ENCODE measurements around the gene HOXB2.
"Not testable (repeated sequence)": the region's sequence is repeated elsewhere in the genome, so short reads cannot be mapped to it uniquely, and the experiment has no call there.

HOXB2 gene

DNA sequence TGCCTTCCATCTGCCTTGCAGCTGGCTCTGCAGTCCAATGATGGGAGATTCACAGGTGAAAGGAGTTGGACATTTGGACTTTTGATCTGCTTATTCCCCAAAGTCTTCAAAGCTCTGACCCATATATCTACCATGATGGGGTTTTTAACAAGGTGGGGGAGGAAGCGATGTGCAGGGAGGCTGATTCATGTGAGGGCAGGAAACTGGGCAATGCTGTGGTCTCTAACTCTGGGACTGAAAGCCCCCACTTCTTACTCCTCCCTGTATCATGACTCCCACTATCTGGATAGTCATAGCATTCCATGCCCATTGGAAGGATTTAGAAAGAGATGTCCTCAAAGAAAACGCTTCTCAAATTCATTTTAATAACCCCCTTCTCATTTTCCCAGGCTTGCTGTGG, 30.4 kb downstream of the HOXB2 start:
- DNase-seq (ENCODE audit: low read depth) = no peak

DNA sequence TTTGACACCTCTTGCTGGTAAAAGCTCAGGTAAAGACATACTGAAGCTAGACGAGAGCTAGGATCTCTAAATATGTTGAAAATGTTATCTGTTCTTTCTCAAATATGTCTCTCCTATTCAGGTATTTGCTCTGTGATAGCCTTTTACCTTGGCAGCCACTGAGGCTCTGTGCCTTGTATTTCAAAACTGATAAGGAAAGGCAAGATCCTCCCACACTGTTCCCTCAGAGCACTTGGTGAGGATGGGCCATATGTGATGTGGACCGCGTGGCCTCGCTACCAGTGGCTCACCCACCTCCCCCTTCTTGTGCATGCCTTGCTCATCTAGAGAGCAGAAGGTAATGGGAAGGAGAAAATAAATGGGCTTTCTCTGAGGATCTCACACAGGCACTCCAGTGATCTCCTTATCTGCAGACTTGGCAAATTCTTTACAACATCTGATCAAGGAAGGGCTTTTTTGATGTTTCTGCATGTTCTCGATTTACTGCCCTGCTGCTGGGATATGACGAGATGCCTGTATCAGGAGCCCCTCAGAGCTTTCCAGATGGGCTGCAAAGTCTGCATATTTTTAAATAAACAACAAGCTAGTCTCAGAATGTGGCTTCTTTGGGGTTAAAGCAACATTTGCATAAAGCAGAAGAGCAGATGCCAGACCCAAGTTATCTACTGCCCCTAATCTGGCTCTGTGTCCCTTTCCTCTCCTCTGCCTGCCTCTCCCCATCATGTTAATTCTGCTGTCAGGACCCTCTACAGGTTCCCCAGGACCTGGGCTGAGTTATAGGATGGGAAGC, 31.0 kb downstream of the HOXB2 start:
- DNase-seq (ENCODE audit: low read depth) = no peak

DNA sequence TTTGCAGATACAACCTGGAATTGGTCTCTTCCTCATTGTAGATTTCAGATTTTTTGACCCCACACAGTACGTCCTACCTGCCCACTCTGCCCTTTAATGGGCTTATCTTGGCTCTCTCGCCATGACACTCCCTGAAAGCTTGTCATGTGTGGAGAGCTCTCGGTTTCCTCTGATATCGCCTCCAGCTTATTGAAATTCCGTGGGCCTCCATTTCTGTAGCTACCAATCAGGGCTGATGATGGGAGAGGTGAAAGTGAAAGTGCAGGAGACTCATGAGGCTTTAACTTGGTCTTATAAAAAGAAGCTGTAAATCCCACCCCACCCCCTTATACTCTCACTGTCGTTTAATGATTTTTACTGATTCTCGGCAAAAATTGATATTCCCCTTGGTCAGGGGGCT, 31.8 kb downstream of the HOXB2 start:
- DNase-seq (ENCODE audit: low read depth) = no peak

DNA sequence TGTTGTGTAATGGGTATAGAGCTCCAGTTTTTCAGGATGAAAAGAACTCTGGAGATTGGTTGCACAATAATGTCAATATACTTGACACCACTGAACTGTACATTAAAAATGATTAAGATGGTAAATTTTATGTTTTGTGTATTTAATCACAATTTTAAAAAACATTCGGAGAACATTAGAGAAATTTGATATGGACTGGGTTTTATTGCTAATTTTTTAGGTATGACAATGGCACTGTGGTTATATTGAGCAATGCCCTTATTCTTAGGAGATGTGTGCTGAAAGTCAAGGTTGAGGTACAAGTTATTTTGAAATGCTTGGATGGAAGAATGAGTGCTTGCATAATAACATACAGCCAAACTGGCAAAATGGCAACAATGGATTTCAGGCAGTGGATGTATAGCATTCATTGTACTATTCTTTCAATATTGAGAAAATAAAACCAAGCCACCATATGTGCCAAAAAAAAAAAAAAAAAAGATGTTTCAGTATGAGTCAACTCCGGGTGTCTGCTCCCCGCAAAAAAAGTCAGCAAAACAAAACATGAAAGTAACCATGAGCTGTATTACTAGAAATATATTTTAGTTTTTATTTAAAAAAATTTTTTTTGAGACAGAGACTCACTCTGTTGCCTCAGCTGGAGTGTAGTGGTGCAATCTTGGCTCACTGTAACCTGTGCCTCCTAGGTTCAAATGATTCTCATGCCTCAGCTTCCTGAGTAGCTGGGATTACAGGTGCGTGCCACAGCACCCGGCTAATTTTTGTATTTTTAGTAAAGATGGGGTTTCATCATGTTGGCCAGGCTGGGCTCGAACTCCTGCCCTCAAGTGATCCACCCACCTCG, 33.9 kb downstream of the HOXB2 start:
- peak; percentile 24 for DNase-seq (ENCODE audit: low read depth)

DNA sequence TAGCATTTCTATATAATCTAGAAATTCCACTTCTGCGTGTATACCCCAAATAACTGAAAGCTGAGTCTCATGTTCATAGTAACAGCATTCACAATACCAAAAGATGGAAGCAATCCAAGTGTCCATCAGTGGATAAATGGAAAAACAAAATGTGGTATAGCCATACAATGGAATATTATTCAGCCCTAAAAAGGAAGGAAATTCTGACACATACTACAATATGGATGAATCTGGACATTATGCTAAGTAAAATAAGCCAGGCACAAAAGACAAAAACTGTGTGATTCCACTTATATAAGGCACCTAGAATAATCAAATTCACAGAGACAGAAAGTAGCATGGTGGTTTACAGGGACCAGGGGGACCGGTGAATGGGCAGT, 34.5 kb downstream of the HOXB2 start:
- DNase-seq (ENCODE audit: low read depth) = no peak

DNA sequence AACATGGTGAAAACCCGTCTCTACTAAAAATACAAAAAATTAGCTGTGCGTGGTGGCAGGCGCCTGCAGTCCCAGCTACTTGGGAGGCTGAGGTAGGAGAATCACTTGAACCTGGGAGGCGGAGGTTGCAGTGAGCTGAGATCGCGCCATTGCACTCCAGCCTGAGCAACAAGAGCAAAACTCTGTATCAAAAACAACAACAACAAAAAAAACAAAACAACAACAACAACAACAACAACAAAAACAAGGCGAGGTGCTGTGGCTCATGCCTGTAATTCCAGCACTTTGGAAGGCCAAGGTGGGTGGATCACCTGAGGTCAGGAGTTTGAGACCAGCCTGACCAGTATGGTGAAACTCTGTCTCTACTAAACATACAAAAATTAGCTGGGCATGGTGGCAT, 35.2 kb downstream of the HOXB2 start:
- DNase-seq (ENCODE audit: low read depth) = not testable (repeated sequence)

DNA sequence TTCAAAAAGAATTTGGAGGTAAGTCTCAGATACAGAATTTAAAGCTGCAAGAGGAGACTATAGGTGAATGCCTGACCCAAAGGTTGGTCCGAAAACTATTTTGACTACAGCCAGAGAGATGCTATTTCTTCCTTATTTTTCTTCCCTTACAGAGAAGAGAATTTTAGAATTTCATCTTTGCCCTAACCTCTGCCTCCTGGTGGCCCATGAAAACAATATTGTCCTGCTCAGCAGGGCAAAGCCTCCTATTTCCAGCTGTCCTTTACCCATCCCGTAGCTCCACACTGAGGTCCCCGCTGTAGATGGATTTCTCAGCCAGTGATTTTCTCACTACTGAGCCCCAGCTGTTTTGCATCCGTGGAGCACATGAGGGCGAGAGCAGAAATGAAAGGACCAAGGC, 38.7 kb downstream of the HOXB2 start:
- no peak for DNase-seq (ENCODE audit: low read depth)

DNA sequence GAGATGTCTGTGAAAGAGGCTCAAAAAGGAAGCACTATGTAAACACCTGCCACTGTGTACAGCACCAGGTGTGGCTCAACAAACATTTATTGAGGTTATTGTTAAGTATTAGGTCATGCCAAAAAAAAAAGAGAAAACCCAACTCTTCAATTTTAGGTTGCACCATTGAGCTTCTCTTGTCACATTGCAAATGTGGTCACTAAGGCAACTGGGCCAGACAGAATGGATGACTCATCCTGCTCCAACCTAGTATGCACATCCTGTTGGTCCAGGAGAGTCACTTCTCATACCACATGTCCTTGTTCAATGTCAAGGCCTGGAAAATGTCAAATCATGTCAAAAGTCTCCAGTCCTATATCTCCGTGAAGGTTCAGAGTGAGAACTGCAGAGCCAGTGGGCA, 39.1 kb downstream of the HOXB2 start:
- peak; percentile 61 for DNase-seq (ENCODE audit: low read depth)

DNA sequence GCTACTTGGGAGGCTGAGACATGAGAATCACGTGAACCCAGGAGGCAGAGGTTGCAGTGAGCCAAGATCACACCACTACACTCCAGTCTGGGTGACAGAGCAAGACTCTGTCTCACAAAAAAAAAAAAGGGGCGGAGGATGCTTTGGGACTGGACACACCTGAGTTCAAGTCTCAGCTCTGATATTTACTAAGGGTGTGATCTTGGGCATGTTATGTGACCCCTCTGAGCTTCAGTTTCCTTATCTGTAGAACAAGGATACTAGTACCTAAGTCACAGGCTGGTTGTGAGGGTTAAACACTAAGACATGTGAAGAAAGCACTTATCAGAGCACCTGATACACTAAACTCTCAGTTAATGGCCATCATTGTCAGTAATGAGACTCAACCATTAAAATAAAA, 40.0 kb downstream of the HOXB2 start:
- DNase-seq (ENCODE audit: low read depth) = no peak

DNA sequence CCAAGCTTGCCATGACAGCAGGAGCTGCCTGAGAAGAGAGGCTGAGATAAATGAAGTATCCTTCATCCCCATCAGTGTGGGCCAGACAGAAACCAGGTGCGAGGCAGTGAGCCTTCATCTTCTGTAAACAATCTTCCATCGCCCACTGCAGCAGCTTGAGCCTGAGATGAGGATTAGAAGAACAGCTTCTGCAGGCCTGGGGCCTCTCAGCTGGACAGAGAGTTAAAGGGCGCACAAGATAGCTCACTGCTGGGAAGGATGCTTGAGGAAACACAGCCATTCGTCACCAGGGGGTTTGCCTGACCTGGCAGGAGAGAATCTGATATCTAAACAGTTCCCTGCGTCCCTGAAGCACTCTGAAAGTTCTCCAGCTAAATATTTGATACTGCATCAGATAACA, 41.2 kb downstream of the HOXB2 start:
- no peak for DNase-seq (ENCODE audit: low read depth)

DNA sequence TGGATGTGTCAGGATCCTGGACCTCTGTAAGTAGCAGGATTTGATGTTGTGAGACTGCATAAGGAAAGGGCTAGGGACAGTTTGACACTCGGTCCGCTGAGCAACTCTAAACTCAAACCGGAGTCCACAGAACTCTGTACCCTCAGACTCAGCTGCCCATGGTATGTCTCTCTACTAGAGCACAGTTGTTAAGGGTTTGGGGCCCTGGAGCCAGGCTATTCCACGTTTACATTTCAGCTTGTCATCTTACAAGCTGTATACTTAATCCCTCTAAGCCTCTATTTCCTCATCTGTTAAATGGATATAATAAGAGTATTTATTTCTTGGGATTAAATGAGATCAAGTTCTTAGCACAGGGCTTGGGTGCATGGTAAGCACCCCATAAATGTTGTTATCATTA, 42.0 kb downstream of the HOXB2 start:
- no peak for DNase-seq (ENCODE audit: low read depth)

DNA sequence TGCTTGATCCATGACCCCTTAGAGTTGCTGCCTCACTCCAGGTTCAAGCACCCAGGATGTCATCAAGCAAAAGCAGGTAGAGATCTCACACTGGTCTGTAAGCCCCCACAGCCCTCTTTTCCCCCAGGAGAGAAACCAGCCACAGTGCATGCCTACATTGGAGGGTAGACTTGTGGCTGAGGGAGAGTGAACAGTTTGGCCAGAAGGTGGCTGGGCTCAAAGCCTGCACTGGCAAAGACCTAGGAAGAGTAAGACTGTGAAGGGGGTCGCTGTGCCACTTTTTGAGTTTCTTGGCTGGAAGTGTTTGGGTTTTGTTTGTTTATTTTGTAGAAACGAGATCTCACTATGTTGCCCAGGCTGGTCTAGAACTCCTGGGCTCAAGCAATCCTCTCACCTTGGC, 42.6 kb downstream of the HOXB2 start:
- DNase-seq (ENCODE audit: low read depth) = no peak

DNA sequence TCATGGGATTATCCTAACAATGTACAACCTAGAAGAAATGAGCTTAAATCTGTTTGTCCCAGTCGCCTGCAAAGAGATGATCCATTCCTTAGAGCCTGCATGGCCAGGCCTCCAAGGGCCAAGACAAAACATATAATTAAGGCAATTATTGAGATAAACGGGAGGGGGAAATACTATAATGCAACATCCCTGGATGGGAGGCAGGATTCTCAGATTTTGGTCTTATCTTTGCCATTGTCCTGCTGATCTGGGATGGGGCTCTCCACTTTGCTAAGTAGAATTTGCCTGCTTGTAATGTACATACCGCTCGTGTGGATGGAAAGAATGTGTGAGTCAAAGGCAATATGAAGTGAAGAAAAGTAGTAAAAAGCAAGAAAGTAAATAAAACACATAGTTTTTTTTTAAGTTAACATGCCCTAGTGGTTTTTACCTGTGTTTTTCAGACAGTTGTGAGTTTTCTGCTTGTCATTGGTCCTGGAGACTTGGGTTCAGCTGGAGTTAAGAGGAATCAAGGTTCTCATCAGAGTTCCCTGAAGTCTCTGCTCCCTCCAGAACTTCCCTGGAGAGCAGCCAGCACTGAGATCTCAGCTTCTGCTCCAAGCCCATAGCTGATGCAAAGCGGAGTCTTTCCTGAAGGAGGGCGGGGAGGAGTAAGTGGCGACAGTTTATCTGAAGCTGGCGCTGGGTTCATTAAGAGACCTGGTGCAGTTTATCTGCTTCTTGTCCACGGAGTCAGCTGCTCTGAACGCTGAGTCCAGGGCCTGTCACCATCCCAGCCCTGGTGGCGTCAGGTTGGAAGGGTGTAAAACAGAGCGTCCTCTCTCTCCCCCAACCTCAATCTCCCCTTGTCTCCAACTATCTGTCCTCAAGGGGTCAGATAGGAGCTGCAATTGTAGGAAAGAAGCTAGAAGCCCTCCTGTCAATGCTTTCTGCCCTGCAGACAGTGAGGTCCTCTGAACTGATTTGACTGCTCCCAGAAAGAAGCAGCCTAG, 44.2 kb downstream of the HOXB2 start:
- no peak for DNase-seq (ENCODE audit: low read depth)

DNA sequence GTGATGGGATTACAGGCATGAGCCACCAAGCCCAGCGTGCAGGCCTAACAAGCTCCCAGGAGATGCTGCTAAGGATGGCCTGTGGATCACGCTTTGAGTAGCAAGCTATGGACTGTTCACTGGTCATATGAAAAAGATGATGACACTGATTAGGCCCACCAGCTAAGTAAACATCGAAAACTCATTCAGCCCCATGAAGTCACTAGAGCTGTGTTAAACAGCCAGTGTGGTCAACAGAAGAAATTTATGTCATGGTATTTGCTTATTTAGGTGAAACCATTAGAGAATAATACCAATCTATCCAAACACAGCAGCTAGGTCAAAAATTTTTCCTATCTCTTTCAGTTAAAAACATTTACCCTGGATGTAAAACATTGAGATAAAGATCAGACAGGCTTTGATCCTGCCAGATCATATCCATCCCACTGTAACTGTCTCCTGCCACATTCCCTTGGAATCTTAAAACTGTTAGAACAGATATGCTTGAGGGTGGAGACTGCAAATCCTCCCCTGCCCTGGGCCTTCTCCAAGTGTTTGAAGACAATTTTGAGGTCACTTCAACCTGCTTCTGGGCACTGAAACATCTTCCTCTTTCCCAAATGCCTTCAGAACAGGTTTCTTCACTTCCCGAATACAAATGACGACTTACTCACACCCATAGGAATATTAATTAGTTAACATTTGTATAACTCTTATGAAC, 45.0 kb downstream of the HOXB2 start:
- DNase-seq (ENCODE audit: low read depth) = no peak

DNA sequence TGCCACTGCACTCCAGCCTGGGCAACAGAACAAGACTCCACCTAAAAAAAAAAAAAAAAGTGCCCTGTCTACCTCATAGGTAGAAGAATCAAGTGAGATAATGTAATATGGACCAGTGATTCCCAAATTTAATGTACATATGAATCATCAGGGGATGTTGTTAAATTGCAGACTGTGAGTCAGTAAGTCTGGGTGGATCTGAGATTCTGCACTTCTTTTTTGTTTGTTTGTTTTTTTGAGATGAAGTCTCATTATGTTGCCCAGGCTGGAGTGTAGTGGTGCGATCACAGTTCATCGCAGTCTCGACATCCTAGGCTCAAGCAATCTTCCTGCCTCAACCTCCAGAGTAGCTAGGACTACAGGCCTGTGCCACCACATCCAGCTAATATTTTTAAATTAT, 45.7 kb downstream of the HOXB2 start:
- DNase-seq (ENCODE audit: low read depth) = no peak

DNA sequence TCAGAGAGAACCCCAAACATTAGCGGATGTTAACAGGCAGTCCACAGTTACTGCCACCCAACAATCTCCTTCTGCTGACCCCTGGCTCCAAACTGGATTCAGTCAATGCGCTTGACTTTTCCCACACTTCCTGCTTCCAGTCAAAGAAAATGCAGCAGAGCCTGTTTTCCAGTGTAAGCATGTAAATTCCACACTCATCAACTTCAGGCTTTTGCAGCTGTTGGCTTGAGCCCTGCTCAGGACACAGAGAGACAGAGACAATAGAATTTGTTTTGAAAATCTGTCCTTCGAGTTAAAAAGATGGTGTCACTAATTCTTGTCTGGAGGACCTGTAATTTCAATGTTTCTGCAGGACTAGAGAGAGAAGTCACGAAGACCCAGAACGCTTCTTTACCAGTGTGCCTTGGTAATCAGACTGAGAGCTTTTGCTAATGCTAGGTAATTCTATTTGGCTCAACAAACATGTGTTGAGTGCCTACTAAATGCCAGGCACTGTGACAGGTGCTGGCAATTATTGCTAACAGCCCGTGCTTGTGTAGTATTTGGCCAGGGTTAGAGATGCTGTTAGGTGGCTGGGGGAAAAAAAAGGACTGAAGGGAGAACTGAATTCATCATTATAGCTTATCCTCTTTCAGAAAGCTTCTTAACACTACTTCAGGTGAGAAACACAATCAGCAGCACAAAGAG, 46.6 kb downstream of the HOXB2 start:
- DNase-seq (ENCODE audit: low read depth) = no peak

DNA sequence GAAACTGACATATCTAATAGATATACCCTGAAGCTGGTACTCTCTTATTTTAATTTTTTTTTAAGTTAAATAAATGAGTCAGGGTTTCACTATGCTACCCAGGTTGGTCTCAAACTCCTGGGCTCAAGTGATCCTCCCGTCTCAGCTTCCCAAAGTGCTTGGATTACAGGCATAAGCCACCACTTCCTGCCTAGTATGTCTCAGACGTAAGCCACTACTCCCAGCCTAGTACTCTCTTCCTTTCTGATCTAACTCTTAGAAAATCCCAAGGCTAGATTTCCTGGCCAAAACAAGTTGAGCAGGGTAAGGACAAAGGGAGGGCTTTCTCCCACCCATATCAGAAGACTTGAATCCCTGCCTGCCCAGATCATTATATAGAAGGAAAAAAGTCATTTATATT, 47.8 kb downstream of the HOXB2 start:
- no peak for DNase-seq (ENCODE audit: low read depth)

DNA sequence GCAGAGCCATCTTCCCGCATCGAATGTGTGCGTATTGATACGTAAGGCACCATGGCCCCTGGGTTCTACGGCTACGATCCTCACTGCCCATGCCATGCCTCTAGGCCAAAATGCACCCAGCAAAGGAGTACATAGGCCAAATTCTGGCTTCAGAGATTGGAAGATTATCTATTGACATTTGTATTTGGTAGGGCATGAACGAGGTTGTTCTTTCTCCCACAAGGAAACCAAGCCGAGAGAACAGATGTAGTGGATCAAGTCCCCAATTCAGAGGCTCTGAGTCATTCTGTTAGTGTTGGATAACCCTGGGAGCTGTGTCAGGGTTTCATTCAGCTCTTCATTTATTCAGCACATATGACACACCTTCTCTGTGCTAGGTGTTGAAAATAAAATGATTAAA, 50.6 kb downstream of the HOXB2 start:
- DNase-seq (ENCODE audit: low read depth) = no peak

Measured in T-helper 22 cell (primary cell).